Activated naive CD8-positive, alpha-beta T cell treated with anti-CD3 and anti-CD28 coated beads, Interleukin-2, amount 50 U/mL, for 24 hours (primary cell): Measurements from ENCODE around the gene MCUB.

ENCODE experiments used
- ATAC-seq: fragments of 150-1000 bp; cut with Tn5 transposase; one replicate; pipeline ENCODE4 v1.10.0; 2021
- DNase-seq: peaks from one replicate; pipeline ENCODE4 v3.0.0; 2021
- H3K27ac Mint-ChIP-seq: one replicate; pipeline ENCODE4 v1.8.0; 2021; ENCODE audit warnings: mild to moderate bottlenecking, mixed read lengths
- H3K27me3 Mint-ChIP-seq: one replicate; pipeline ENCODE4 v1.8.0; 2021; ENCODE audit warnings: mixed read lengths
- H3K36me3 Mint-ChIP-seq: one replicate; pipeline ENCODE4 v1.8.0; 2021; ENCODE audit warnings: low read depth, mixed read lengths
- H3K4me1 Mint-ChIP-seq: one replicate; pipeline ENCODE4 v1.8.0; 2021; ENCODE audit warnings: mixed read lengths
- H3K4me3 Mint-ChIP-seq: one replicate; pipeline ENCODE4 v1.8.0; 2021; ENCODE audit warnings: mild to moderate bottlenecking, moderate library complexity, mixed read lengths
- H3K9me3 Mint-ChIP-seq: one replicate; pipeline ENCODE4 v1.8.0; 2021; ENCODE audit warnings: mixed read lengths

The MCUB gene

DNA sequence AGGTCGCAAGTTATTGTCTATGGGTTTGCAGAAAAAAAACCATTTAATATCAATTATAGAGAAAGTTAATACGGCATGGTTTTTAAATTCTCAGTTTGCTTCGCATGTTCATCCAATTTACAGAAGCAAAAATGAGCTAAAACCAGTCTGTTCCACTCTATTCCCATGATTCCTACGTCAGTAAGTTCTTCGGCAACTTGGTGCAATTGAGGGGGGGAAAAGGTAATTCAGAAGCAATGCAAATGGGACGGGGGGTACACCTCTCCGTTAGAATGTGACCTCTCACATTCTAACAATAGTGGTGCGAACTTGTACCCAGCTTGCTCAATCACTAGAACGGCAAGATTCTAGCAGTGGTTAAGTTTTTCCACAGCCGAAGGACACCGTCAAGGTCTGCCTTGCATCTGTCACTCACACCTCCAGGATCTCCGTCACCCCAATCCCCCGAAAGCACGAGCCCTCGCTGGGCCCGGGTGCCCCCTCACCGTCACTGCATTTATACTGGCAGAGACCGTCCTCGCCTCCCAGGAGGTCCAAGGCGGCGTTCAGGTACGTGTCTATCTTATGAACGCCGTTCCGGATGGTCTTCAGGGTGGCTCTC lies 169.2 kb downstream of the MCUB start:
- no peaks in the 10 kb centered on the region for H3K9me3 Mint-ChIP-seq
- peak; percentile 34 for DNase-seq
- H3K27ac Mint-ChIP-seq: peak overlapping the region; percentile 83
- H3K36me3 Mint-ChIP-seq: peaks cover 5% of the 10 kb centered on the region
- no peaks in the 10 kb centered on the region for H3K27me3 Mint-ChIP-seq
- peaks cover 21% of the 10 kb centered on the region for H3K4me1 Mint-ChIP-seq
- peak; percentile 61 for ATAC-seq
- peak overlapping the region; percentile 92 for H3K4me3 Mint-ChIP-seq

DNA sequence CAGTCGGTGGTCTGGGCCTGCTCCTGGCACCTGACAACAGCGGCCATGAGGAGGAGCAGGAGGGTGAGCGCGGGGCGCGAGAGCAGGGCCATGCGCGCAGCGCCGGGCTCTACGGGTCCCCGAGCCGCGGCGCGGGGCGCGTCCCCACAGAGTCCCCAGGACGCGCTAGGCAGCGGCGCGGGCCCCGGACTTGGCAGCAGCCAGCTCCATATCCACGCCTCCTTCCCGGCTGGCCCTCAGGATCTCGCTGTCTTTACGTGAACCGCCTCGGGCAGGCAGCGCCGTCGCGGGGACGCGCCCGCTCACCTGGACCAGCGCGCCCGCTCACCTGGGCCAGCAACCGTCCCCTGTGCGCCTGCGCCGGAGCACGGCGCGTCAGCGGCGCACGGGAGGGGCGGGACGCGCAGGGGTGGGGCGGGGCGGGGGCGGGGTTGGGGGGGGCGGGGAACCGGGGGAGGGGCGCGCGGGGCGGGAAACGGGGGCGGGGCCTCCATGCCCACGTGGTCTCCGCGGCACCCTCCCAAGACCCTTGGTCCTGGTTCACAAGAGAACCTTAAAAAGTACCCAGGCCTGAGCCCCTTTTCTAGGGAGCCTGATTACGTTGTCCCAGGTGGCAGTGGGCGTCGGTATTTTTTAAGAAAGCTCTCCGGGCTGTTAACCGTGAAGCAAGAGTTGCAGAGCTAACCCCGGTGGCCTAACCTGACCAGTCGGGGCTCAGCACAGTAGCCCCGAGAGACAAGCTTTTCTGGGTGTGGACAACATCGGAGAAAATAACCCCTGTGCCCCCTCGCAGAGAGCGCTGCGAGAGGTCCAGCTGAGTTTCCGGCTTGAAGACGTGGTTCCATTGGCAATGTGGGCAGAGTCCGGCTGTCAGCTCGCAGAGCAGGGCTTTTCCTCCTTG lies 169.9 kb downstream of the MCUB start, which contains the start of gene PLA2G12A:
PLA2G12A (minus strand) TSS at position 353 of the 901 bp plus-strand sequence; CDS start at position 92, 261 bp downstream.
- no peaks in the 10 kb centered on the region for H3K27me3 Mint-ChIP-seq
- peak within 1 kb of the TSS; percentile 92 for H3K4me3 Mint-ChIP-seq
- ATAC-seq: peak; percentile 85
- peak within 1 kb of the TSS; percentile 83 for H3K27ac Mint-ChIP-seq
- H3K9me3 Mint-ChIP-seq: no peaks in the 10 kb centered on the region
- peak; percentile 72 for DNase-seq
- peaks cover 2% of the 10 kb centered on the region for H3K36me3 Mint-ChIP-seq
- H3K4me1 Mint-ChIP-seq: peaks cover 21% of the 10 kb centered on the region

GRCh38 chr4:109730619-109731545 lies 170.8 kb downstream of the MCUB start:
- peak overlapping the region; percentile 61 for H3K27ac Mint-ChIP-seq

GRCh38 chr4:109733728-109734127 lies 173.7 kb downstream of the MCUB start:
- H3K36me3 Mint-ChIP-seq: no peaks in the 10 kb centered on the region
- ATAC-seq (no peak), DNase-seq (no peak)
- no peak overlapping the region for H3K27ac Mint-ChIP-seq
- H3K4me3 Mint-ChIP-seq: no peak overlapping the region
- no peaks in the 10 kb centered on the region for H3K27me3 Mint-ChIP-seq
- H3K9me3 Mint-ChIP-seq: no peaks in the 10 kb centered on the region
- H3K4me1 Mint-ChIP-seq: peaks cover 11% of the 10 kb centered on the region

More at GRCh38 chr4:109730619-109731545, 170.8 kb downstream of the MCUB start:
- Mint-ChIP-seq H3K27me3 (no peaks in the 10 kb centered on the region), H3K4me3 (peak overlapping the region; percentile 92), H3K4me1 (peaks cover 20% of the 10 kb centered on the region), H3K36me3 (peaks cover 2% of the 10 kb centered on the region), H3K9me3 (no peaks in the 10 kb centered on the region)
- DNase-seq (no peak), ATAC-seq (no peak)

DNA sequence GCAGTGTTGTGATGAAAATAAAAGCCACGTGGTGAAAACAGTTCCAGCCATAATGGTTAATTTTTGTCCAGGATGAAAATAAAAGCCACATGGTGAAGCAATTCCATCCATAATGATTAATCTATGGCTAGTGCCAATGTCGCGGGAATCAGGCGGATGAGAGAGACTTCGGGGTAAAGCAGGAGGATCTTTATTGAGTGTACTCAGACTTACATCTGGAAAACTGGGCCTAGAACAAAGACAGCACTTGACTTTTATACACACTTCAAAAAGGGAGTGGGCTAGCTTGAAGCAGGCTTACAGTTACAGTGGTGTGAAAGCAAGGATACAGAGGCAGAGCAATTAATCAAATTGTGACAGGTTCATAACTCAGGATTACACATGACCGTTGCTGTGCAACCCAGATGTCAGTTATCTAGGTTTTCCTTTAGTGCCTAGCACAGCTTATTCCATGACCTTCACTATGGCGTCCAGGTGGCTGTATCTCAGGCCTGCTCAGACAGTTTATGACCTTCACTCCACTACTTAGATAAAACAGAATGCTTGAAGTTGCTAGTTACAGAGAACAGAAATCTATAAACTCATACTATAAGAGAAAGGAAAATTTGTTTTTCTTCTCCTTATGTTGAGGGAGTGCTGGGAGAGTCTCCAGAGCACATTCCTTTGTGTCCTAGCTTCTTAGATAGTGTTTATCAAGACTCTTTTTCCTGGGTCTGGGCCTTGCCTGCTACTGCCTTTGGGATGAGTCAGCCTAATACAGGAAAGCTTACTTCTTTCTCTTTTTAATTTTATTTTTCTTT lies 175.7 kb downstream of the MCUB start:
- no peaks in the 10 kb centered on the region for H3K4me1 Mint-ChIP-seq
- no peak for ATAC-seq
- no peak for DNase-seq
- no peaks in the 10 kb centered on the region for H3K9me3 Mint-ChIP-seq
- H3K36me3 Mint-ChIP-seq: no peaks in the 10 kb centered on the region
- H3K4me3 Mint-ChIP-seq: no peak overlapping the region
- peaks cover 2% of the 10 kb centered on the region for H3K27me3 Mint-ChIP-seq
- no peak overlapping the region for H3K27ac Mint-ChIP-seq
